Keratinocyte (primary cell): ENCODE measurements around the gene ASB13. TPM values are rescaled to one million over a fixed set of nuclear protein-coding genes. Genes with fewer than 3 reads are reported as not detected.

ENCODE experiments used
- DNase-seq: peaks from one replicate; pipeline ENCODE4 v3.0.0-alpha.2; 2011; ENCODE audit warnings: low read depth, missing footprints, low spot score
- FAIRE-seq: peaks from 2 replicates; lab custom pipeline; 2011; peaks lifted over from hg19 to GRCh38; lab: Jason Lieb, UNC
- H2AFZ ChIP-seq: 2 replicates; pipeline ENCODE4 v1.6.0; 2012; ENCODE audit warnings: low read length, control low read depth, inconsistent platforms; ENCODE audit not compliant: control insufficient read depth
- H3K27ac ChIP-seq: 2 replicates; pipeline ENCODE4 v1.5.1; 2011; ENCODE audit warnings: low read length; ENCODE audit not compliant: control insufficient read depth, insufficient read depth
- H3K27me3 ChIP-seq: 3 replicates; pipeline ENCODE4 v1.6.0; 2011; ENCODE audit warnings: low read length; ENCODE audit not compliant: control insufficient read depth, insufficient read depth; ENCODE audit errors: extremely low read depth
- H3K36me3 ChIP-seq, 2 experiments: 2 replicates in 1 of 2; 3 replicates in 1 of 2; pipeline ENCODE4 v1.5.1; 2011; ENCODE audit warnings: low read length in 2 of 2, mild to moderate bottlenecking in 1 of 2; ENCODE audit not compliant: control insufficient read depth in 2 of 2, insufficient read depth in 2 of 2; ENCODE audit errors: extremely low read depth in 1 of 2
- H3K4me1 ChIP-seq: 3 replicates; pipeline ENCODE4 v1.5.1; 2011; ENCODE audit warnings: low read length; ENCODE audit not compliant: control insufficient read depth, insufficient read depth; ENCODE audit errors: extremely low read depth
- H3K4me2 ChIP-seq: 3 replicates; pipeline ENCODE4 v1.6.0; 2011; ENCODE audit warnings: low read depth, low read length; ENCODE audit not compliant: control insufficient read depth, insufficient read depth; ENCODE audit errors: extremely low read depth
- H3K4me3 ChIP-seq, 3 experiments: fragments of 200-600 bp in 1 of 3; sonication (generic) in 1 of 3; 2 replicates in 2 of 3; 3 replicates in 1 of 3; pipeline ENCODE4 v1.5.1; 2011 to 2016; ENCODE audit warnings: low read length in 3 of 3, mild to moderate bottlenecking in 3 of 3, control low read depth in 2 of 3, inconsistent platforms in 1 of 3, low read depth in 1 of 3, mixed read lengths in 1 of 3, mixed run types in 1 of 3, moderate library complexity in 1 of 3; ENCODE audit not compliant: control insufficient read depth in 2 of 3, insufficient read depth in 2 of 3; ENCODE audit errors: extremely low read depth in 1 of 3
- H3K79me2 ChIP-seq: 2 replicates; pipeline ENCODE4 v1.6.0; 2012; ENCODE audit warnings: low read length; ENCODE audit not compliant: control insufficient read depth, insufficient read depth
- H3K9ac ChIP-seq: 3 replicates; pipeline ENCODE4 v1.6.0; 2011; ENCODE audit warnings: low read length; ENCODE audit not compliant: control insufficient read depth, insufficient read depth; ENCODE audit errors: extremely low read depth
- H3K9me1 ChIP-seq: 3 replicates; pipeline ENCODE4 v1.6.0; 2011; ENCODE audit warnings: low read length; ENCODE audit not compliant: control insufficient read depth, insufficient read depth; ENCODE audit errors: extremely low read depth
- H3K9me3 ChIP-seq: 2 replicates; pipeline ENCODE4 v1.5.1; 2012; ENCODE audit warnings: low read depth, low read length; ENCODE audit not compliant: control insufficient read depth
- H4K20me1 ChIP-seq: 3 replicates; pipeline ENCODE4 v1.6.0; 2011; ENCODE audit warnings: low read length; ENCODE audit not compliant: control insufficient read depth, insufficient read depth; ENCODE audit errors: extremely low read depth
- EZH2 ChIP-seq: IDR thresholded peaks from one replicate; pipeline ENCODE4 v1.6.1; 2012; ENCODE audit warnings: inconsistent platforms, mild to moderate bottlenecking, low read length, moderate library complexity
- dilution Hi-C: fragments of 300-500 bp; cut with MboI; formaldehyde crosslinking; loops from one replicate; pipeline ENCODE4 v1.7.0; 2020; ENCODE audit warnings: low sequenced_read_pairs; ENCODE audit not compliant: extremely low pct_ligation_motif_present
- polyA plus RNA-seq, 5 experiments: library from polyadenylated mRNA; depleted of rRNA in 3 of 5; stranded (reverse) in 3 of 5; stranded (forward) in 1 of 5; unstranded in 1 of 5; fragments of >200 nt; gene quantifications; 1 replicate in 1 of 5; 2 replicates in 3 of 5; 3 replicates in 1 of 5; pipeline versions ENCODE4 v1.2.1 to v1.2.3, GENCODE V29; 2011 to 2012; ENCODE audit warnings: missing spikeins in 2 of 5, low read depth in 1 of 5, low replicate concordance in 1 of 5
- small RNA-seq, 3 experiments: library from RNA; depleted of rRNA; stranded (forward); fragments of <200 nt; gene quantifications; one replicate each; pipeline ENCODE3, GENCODE V24; 2012; ENCODE audit warnings: low read depth in 3 of 3, low replicate concordance in 1 of 3; ENCODE audit not compliant: insufficient read length in 3 of 3
- TF ChIP-seq, protein P1 (sequence below), 3 experiments: IDR thresholded peaks in 1 of 3; conservative IDR thresholded peaks in 1 of 3; optimal IDR thresholded peaks in 1 of 3; 2 replicates in 2 of 3; 3 replicates in 1 of 3; pipeline versions ENCODE3 to v1.5.1; 2011; ENCODE audit warnings: low read length in 3 of 3, mild to moderate bottlenecking in 3 of 3, moderate library complexity in 2 of 3, control low read depth in 1 of 3, inconsistent platforms in 1 of 3; ENCODE audit not compliant: insufficient read depth in 2 of 3; ENCODE audit errors: extremely low read depth in 1 of 3

Gene ASB13
- polyA plus RNA-seq, 1 donor (not counting 4 experiments of a cell fraction or from before 2014, with no cell fraction given): 6.4 TPM

- H3K4me1 ChIP-seq: peaks cover 38% of the 10 kb centered on the region
- TF ChIP-seq EZH2: no peak
- TF ChIP-seq, protein P1, sequence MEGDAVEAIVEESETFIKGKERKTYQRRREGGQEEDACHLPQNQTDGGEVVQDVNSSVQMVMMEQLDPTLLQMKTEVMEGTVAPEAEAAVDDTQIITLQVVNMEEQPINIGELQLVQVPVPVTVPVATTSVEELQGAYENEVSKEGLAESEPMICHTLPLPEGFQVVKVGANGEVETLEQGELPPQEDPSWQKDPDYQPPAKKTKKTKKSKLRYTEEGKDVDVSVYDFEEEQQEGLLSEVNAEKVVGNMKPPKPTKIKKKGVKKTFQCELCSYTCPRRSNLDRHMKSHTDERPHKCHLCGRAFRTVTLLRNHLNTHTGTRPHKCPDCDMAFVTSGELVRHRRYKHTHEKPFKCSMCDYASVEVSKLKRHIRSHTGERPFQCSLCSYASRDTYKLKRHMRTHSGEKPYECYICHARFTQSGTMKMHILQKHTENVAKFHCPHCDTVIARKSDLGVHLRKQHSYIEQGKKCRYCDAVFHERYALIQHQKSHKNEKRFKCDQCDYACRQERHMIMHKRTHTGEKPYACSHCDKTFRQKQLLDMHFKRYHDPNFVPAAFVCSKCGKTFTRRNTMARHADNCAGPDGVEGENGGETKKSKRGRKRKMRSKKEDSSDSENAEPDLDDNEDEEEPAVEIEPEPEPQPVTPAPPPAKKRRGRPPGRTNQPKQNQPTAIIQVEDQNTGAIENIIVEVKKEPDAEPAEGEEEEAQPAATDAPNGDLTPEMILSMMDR (optimal IDR thresholded peaks at IDR 0.05 in 1 of 3, IDR thresholded peaks at IDR 0.05 in 1 of 3, conservative IDR thresholded peaks at IDR 0.05 in 1 of 3; ENCODE audit: extremely low read depth in 1 of 3, insufficient read depth in 2 of 3, low read length in 3 of 3): no peak
- no peaks in the 10 kb centered on the region for H3K9me3 ChIP-seq
- no peaks in the 10 kb centered on the region for H3K36me3 ChIP-seq
- H3K27me3 ChIP-seq: no peaks in the 10 kb centered on the region
- no peak overlapping the region for H3K9ac ChIP-seq
- dilution Hi-C loops: no loop called here
- no peak overlapping the region for H3K4me3 ChIP-seq
- H3K79me2 ChIP-seq: no peaks in the 10 kb centered on the region
- no peak overlapping the region for H3K27ac ChIP-seq
- no peak overlapping the region for H3K4me2 ChIP-seq
- no peaks in the 10 kb centered on the region for H4K20me1 ChIP-seq
- DNase-seq (no peak), FAIRE-seq (no peak)
- no peaks in the 10 kb centered on the region for H3K9me1 ChIP-seq
- H2AFZ ChIP-seq: no peak overlapping the region
Observed at GRCh38 chr10:5589011-5589660, 77.3 kb downstream of the ASB13 start.

Small RNA genes within 50 kb of the gene (small RNA-seq; reads per million reads assigned to genes)
- gene AL365356.2 (0 reads per million in 3 experiments), gene RN7SL445P (0 reads per million in 3 experiments)

Other genes with a start within 250 kb of the ASB13 start
- 5.7 to 11.4 TPM (median 7.3 TPM) in 3 replicates for gene CALML5, start 167.0 kb downstream of the ASB13 start, polyA plus RNA-seq
- gene CALML3, start 141.6 kb downstream of the ASB13 start, polyA plus RNA-seq: 7.6 to 20.2 TPM (median 14.1 TPM) in 3 replicates
- 34.9 to 40.4 TPM (median 35.0 TPM) in 3 replicates for gene TASOR2, start 18.2 kb upstream of the ASB13 start, polyA plus RNA-seq
- gene GDI2, start 146.8 kb upstream of the ASB13 start, polyA plus RNA-seq: 155 to 293 TPM (median 244 TPM) in 3 replicates
- gene ANKRD16, start 223.3 kb upstream of the ASB13 start, polyA plus RNA-seq: 5.4 to 6.2 TPM (median 6.0 TPM) in 3 replicates
- gene FBH1, start 223.6 kb upstream of the ASB13 start, polyA plus RNA-seq: 55.9 to 70.0 TPM (median 61.8 TPM) in 3 replicates